Nucleus accumbens (tissue), 56 donors: ENCODE results near the gene ALDH1A2.
"Not testable (repeated sequence)": the region's sequence is repeated elsewhere in the genome, so short reads cannot be mapped to it uniquely, and the experiment has no call there.

Source experiments
- DNase-seq, 56 donors: peaks; one replicate each; lab custom pipeline; 2025; lab: John Stamatoyannopoulos, UW

Gene ALDH1A2

DNA sequence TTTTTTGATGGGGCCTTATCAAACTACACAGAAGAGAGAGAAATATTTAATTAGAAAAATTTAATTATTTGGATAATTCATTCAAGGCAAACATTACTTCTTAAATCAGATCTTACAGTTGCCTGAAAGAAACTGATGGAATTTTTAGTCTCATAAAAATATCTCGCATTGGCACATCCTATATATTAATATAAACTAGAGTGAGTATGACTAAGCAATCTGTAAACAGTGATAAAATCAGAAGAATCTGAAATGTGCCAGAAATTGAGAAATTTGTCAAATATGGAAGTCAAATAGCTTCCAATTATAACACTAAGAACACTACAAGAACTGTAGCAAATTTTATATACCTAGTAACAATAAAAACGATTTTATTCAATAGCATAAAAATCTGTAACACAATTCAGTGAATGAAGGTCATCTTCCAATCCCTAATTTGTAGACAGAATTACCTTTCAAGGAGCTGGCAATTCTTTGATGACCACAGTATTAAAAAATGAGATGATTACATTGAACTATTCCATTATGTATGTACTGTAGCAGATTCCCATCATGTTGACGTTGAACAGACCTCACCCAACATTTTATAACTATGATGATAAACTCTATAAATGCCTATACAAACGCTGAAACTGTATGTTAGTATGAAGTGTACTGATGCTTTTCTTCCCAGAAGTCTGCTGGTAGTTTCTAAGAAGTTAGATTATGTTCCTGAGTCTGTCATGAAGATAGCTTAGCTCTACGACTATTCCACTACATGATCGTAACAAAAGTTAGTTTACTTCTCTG lies 63.0 kb downstream of the ALDH1A2 start:
- DNase-seq = no peak

DNA sequence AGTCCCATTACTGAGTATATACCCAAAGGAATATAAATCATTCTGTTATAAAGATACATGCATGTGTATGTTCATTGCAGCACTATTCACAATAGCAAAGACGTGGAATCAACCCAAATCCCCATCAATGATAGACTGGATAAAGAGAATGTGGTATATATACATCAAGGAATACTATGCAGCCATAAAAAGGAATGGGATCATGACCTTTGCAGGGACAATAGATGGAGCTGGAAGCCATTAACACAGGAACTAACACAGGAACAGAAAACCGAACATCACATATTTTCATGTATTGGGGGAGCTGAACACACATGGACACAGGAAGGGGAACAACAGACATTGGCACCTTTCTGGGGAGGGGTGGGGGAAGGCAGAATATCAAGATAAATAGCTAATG lies 65.8 kb downstream of the ALDH1A2 start:
- not testable (repeated sequence) for DNase-seq

DNA sequence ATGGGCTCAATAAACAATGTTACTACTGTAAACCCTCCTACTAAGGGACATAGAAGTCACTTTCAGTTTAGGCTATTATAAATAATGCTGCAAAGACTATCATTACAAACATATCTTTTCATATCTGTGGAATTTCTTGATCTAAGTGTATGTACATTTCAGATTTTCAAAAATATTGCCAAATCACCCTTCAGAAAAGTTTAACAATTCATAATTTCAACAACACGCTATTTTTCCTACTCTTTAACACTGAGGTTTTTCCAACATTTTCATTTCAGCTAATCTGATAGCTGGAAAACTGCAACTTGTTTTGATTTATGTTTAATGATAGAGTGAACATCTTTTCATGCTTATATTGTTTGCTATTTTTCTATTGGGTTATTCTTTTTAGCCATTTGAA lies 69.0 kb downstream of the ALDH1A2 start:
- DNase-seq = no peak

DNA sequence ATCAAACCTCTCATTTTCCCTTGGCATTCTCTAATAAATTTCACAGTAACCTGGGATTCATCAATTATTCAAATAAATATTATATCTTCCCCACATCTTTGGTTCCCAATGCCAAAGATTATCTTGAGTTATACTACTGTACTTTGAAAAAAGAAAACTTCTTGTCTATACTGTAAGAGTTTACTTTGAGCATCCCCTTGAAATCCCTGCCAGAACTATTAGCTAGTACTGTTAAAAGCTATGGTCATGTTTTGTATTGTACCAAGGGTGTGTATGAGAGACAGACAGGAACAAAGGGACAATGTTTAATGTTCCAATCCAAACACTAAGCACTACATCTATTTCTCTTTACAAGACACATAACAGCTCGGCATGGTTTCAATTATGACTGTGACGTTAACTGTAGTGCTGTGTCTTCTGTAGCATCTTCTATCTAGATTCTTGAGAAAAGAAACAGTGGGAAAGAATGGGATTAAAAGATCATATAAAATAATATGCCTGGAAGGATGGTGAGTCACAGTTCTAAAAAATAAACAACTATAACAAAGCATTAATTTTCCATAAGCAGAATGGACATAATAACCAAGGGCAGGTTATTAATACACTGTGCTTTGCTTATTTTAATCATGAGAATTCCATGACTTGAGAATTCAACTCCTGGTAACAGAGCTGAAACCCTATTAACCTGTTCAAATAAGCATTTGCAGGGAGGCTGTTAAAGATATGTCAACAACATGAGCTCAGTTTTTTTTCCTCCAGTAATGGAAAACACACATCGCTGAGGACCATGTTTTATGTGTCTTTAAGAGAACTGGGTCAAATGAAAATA lies 71.1 kb downstream of the ALDH1A2 start:
- no peak for DNase-seq

DNA sequence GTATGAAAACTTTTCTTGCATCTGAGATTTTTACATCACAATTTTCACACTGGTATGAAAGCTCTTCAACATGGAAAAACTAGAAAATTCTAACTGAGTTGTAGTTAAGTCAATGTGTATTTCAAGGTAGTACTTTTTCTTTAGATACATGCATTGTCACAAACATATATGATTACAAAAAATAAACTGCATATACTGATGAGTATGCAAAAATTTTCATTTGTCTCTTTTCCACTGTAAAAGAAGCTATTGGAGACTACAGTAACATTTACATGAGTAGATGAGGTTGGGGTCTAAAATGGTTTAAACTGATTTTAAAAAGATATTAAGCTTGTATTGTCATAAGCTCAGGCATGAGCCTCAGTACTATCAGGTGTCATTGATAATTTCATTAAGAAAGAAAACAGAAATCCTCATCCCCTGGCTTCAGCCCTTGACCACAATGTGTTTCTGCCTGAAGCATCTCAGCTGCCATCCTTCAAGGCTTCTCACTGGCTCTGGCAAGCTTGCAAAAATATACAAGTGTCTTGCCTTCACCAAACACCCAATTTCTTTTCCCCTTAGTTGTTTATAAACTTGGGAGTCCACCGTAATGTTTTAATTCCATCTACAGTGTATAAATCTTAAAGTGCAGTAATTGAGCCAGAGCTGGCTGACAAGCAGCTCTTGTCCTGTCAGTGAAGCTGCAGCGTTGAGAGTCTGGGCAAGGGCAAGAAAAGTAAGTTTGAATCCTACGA lies 71.9 kb downstream of the ALDH1A2 start:
- DNase-seq = no peak

DNA sequence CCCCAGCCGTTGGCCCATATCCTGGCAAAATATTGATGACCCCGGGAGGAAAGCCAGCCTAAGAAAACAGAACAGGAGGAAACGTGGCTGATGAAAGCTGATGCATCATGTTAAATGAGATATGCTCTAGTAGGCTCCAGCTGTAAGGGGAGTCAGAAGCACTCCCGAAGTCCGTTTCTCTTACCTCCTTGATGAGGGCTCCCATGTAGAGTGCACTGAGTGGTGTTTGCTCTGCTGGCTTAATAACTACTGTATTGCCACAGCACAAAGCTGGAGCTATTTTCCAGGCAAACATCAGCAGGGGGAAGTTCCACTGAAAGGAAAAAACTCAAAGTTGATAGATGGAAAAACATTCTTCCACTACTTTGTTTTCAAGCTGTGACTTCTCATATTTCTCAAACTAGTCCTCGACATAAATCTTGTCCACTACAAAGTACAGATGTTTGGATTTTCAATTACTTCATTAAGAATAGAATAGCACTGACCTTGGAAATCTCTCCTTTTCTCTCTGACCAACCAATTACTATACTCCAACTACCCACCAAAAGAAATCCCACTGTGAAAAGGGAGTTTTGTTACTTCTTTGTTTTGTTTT lies 72.7 kb downstream of the ALDH1A2 start:
- DNase-seq = no peak

DNA sequence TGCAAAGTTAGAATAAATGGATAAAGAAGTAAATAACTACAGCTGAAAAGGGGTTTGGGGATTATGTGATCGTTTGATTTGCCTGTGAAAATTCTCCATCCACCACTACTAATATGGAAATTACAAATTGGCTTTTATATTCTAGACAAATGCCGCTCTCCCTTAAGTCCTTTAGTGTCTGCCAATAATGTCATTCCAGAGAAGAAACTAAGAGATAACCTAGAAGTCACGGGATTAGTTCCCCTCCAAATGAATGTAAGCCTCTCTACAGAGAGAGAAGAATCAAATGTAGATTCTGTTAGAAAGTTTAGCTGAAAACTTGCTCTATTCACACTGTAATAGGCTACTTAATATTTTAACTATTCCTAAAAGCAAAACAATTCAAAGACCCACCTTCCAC lies 92.0 kb downstream of the ALDH1A2 start:
- DNase-seq = no peak

DNA sequence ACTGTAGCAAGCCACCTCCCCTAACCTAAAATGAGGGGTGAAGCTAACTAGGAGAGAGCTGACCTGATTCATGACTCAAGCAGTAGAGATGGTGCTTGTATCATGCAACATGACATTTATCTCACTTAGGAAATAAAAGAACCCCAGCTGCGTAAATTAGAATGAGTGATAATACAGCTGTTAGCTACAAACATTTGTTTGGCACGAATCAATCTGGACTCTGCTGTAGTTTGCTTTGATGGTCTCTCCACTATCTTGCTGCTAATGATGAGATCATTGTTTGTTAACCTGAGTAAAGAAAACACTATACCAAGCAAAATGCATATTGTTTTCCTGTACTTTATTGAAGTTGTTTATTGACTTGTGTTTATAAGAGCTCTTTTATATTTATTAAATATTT lies 92.6 kb downstream of the ALDH1A2 start:
- no peak for DNase-seq

DNA sequence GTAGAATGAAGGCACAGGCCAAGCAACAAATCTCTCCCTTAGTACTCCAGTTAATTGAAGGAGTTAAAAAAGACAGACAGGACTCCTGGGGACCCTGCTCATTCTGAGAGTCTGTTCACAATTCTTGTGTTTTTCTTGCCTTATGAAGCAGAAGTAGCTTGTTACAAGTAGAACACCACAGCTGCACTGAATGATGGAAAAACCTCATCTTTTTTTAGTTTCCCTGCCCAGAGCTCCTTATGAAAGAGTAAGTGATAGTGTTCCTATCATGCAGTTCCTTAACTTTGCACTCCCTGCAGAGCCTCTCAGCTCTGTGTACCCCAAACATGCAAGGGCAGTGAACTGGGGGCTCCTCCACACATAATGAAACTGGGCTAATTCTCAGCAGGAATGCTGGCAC lies 95.5 kb downstream of the ALDH1A2 start:
- DNase-seq = no peak

DNA sequence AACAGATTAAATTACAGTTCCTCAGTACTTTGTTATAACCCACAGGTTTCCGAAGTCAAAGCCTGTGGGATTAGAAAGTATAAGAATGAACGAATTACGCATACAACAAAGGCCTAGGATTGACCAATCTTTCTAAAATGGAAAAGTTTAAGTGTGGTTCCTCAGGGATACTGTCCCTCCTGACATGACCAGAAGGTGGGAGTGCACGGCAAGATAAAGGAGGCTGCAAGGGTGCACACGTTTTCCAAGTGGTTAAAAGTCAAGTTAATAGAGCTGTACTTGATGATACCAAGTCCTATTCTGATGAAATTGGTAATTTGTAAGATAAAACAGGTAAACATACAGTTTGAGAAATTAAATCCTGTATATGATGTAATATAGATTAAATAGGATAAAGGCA lies 96.2 kb downstream of the ALDH1A2 start:
- no peak for DNase-seq

DNA sequence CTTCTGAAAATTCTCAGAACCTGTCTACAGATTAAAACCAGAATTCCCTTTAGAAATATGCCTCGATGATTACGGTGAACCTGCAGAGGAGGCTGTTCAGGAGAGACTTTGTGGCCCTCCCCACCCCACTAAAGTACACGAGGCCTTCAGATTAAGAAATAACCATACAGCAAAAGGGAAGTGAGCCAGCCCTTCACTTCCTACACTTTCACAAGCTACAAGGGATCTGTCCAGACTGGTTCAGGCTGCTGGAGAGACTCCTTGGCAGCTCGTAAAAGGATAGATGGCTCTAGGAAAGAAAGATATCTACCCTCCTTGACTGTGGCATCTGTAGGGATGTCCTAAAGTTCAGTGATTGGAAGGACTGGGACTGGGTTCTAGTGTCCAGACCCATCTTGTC lies 102.6 kb downstream of the ALDH1A2 start:
- no peak for DNase-seq

DNA sequence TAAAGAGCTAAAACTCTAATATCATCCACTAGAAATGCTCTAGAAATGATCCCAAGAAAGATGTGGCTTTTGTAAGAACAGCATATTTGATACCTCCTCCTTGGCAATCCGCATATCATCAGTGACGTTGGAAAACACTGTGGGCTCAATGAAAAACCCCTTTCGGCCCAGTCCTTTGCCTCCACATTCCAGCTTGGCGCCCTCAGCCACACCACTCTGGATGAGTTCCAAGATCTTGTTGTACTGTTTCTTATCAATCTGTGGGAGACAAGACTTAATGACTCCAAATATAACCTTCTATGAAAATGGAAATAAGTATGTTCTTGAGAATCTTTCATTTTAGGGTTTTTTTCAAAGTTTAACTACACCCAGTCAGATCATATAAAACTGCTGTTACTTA lies 103.6 kb downstream of the ALDH1A2 start:
- DNase-seq = no peak

DNA sequence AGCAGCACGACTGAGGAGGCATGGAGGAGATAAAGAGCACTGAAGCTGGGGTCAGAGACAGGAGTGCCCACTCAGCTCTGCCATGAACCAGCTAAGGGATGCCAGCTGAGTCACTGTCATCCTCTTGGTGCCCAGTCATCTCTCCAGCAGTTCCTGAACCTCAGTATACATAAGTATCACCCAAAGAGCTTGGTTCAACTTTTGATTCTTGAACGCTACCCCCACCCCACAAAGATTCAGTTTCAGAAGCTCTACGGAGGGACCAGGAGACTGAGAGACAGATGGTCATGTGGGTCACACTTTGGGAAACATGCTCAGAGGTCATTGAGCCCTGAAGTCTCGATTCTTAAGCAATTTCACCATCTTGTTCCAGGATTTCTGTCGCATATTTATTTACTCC lies 108.4 kb downstream of the ALDH1A2 start:
- no peak for DNase-seq

DNA sequence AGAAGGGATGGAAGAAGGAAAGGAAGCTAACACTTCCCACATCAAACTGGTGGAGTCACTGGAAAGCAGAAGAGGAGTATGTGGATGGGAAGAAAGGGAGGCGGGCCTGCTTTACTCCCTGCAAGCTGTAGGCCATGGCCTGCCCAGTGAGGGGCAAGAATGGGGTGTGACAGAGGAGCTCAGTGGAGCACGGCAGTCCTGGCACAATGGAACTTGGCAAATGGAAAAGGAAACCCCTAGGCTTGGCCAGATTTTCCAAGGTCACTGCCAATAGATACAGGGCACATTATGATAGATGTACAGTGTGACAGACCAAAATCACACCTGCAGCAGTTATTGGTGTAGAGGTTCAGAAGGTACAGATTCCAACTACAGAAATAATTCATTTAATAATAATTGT lies 111.6 kb downstream of the ALDH1A2 start:
- DNase-seq = no peak

DNA sequence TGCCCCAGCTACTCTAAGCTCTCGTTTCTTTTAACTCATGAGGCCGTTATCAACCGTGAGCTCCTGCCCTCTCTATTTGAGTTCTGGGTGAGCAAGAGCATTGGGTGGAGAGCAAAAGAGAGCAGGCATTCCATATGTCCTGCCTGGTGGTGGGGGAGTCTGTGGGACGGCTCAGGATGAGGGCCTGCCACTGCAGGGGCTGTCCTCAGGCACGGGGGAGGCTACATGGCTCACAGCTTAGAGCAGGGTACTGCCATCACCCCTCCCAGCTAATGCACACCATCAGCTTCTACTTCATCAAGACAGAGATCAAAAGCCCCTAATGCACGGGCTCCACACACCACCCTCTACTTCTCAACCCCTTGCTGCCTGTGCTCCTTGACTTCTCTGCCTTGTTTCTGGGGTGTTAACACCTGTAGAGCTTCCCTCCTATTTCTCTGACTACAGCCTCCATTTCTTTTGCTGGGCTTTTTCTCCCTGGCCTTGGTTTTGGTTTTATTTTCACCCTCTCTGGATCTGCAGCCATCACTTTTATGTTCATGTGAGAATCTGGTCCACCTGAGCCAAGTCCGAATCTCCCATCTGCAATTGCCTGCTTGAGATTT lies 114.1 kb downstream of the ALDH1A2 start:
- DNase-seq = no peak

DNA sequence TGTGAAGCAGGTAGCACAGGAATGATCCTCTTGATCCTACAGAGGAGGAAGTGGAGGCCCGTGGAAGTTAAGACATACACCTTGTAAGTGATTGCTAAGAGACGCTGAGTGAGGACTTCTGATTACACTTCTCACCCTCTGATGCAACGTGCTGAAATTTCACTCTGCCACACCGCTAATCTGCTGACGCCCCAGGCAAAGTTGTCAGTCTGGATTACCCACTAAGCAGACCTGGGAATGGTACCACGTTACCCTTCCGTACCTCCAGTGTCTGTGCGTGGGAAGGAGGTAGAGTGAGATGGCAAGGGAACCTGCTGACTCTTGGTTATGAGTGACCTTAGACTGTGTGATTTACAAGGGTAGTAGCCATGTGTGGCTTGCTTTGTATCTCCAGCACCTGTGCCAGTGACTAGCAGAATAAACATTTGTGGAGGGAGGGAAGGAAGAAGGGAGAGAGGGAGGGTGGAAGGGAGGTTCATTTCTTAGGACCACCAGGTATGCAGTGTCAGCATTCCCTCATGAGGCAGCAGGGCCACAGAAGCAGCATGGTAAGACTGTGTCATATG lies 115.0 kb downstream of the ALDH1A2 start:
- no peak for DNase-seq

DNA sequence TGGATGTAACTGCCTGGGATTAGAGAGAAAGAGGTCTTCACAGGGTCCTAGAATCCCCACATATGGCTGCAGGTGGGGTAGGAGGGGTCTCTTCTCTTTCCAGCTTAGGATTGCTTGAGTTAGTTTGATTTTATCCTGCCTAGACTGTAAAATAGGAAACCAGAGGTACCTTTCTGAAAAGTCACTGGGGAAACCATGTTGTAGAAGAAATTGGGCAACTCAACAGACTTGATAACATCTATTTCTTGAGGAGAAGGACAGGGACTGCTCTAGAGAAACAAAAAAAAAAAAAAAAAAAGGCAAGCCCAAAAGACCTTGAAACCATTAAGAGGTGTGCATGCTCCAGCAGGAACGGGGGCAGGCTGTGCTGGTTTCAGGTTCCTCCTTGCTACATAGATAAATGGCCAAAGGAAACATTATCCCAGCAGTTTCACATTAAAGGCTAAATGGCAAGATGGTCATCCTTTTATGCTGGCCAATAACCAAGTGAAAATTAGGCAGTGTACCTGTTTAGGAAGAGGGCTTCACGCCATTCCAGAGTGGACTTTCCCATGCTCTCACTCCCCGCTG lies 116.1 kb downstream of the ALDH1A2 start:
- no peak for DNase-seq

DNA sequence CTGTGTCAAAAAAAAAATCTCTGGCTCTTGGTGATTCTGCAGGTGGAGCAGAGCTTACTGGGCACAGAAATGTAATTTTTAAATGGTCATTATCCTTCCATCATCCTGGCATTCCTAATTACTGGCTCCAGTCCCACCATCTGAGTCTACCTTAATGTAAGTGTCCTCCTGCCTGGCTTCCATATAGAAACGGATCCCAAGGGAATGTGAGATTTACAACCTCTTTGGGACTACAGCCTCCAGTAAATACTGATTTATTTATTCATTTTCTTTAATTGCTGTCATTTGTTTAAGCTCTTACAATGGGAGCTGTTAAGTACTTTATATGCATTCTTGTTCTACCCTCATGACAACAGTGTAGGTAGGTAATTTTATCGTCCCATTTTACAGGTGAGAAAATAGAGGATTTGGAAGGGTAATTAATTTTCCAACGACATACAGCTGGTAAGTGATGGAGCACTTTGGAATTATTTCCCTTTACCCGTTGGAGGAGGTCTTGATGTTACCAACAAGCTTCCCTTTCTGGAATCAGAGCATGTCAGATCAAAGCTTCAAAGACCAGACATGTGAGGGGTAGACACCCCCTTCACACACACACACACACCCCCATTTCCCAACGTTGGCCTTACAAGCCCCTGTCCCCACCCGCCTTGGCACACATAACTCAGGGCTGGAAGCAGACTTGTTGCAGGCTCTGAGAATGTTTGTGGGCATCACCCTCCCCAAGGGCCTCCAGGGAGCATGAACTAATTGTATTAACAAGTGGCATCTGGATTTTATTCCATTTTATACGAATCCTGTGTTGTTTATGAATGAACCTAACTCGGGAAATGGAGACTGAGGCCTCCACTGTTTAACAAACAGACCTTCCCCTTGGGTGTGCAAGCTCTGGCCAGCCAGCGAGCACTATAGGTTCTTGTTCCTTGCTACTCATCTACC lies 116.9 kb downstream of the ALDH1A2 start:
- no peak for DNase-seq

DNA sequence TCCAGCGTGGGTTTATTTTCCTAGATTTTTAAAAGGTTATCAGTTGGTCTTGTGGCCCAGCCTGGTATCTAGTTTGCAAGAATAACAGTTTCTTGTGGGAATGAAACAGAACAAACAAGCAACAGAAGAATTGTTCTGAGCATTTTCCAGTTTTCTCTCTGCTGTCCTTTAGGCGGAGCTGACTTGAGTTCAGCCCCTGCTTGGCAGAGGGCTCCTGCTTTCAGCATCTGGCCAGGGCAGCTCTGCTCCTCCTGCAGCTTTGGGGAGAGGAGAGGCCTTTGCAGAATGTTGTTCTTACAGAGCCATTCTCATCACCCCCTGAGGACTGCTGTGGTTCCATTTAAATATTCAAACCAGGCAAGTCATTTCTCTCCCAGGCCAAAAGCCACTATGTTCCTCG lies 117.7 kb downstream of the ALDH1A2 start:
- no peak for DNase-seq
